ENCODE data around the gene POU2F1.

GRCh38 chr1:167186771-167187170 lies 33.9 kb upstream of the POU2F1 start:
- no peak for TF ChIP-seq CTCF (IDR thresholded peaks at IDR 0.05)
- TF ChIP-seq POLR2A (IDR thresholded peaks at IDR 0.05), result no peak

Measured in body of pancreas (tissue), 4 donors.